ENCODE measurements around the gene RHOG. TPM values are rescaled to one million over a fixed set of nuclear protein-coding genes. Genes with fewer than 3 reads are reported as not detected.

RHOG gene
- total RNA-seq (35.1 TPM), polyA plus RNA-seq (77.3 TPM)
- long read RNA-seq, donor 1, transcript RHOG-201 (2 exons, 1,319 nt), result major isoform, 5 of 5 reads
- long read RNA-seq, donor 1, partial matches to known transcripts, result 0 of 5 reads
- long read RNA-seq, donor 1, other reads (novel, unspliced or antisense), result 0 of 5 reads
- long read RNA-seq, donor 2, result 0 reads
- long read RNA-seq, donor 3, transcript RHOG-201 (2 exons, 1,319 nt), result major isoform, 37 of 38 reads
- long read RNA-seq, donor 3, partial matches to known transcripts, result 0 of 38 reads
- long read RNA-seq, donor 3, other reads (novel, unspliced or antisense), result 0 of 38 reads
- long read RNA-seq, donor 4, transcript RHOG-201 (2 exons, 1,319 nt), result major isoform, 22 of 23 reads
- long read RNA-seq, donor 4, partial matches to known transcripts, result 0 of 23 reads
- long read RNA-seq, donor 4, other reads (novel, unspliced or antisense), result 0 of 23 reads
- long read RNA-seq, donor 5, transcript RHOG-201 (2 exons, 1,319 nt), result major isoform, 54 of 55 reads
- long read RNA-seq, donor 5, partial matches to known transcripts, result 0 of 55 reads
- long read RNA-seq, donor 5, other reads (novel, unspliced or antisense), result 0 of 55 reads
- long read RNA-seq, donor 6, transcript RHOG-201 (2 exons, 1,319 nt), result major isoform, 28 of 29 reads
- long read RNA-seq, donor 6, partial matches to known transcripts, result 0 of 29 reads
- long read RNA-seq, donor 6, other reads (novel, unspliced or antisense), result 0 of 29 reads
- long read RNA-seq, donor 7, transcript RHOG-201 (2 exons, 1,319 nt), result major isoform, 37 of 38 reads
- long read RNA-seq, donor 7, partial matches to known transcripts, result 0 of 38 reads
- long read RNA-seq, donor 7, other reads (novel, unspliced or antisense), result 0 of 38 reads
- long read RNA-seq, donor 8, transcript RHOG-201 (2 exons, 1,319 nt), result major isoform, 21 of 22 reads
- long read RNA-seq, donor 8, partial matches to known transcripts, result 0 of 22 reads
- long read RNA-seq, donor 8, other reads (novel, unspliced or antisense), result 0 of 22 reads
- long read RNA-seq, donor 9, transcript RHOG-201 (2 exons, 1,319 nt), result major isoform, 15 of 15 reads
- long read RNA-seq, donor 9, partial matches to known transcripts, result 0 of 15 reads
- long read RNA-seq, donor 9, other reads (novel, unspliced or antisense), result 0 of 15 reads
- long read RNA-seq, donor 10, transcript RHOG-201 (2 exons, 1,319 nt), result major isoform, 30 of 31 reads
- long read RNA-seq, donor 10, partial matches to known transcripts, result 0 of 31 reads
- long read RNA-seq, donor 10, other reads (novel, unspliced or antisense), result 0 of 31 reads

DNA sequence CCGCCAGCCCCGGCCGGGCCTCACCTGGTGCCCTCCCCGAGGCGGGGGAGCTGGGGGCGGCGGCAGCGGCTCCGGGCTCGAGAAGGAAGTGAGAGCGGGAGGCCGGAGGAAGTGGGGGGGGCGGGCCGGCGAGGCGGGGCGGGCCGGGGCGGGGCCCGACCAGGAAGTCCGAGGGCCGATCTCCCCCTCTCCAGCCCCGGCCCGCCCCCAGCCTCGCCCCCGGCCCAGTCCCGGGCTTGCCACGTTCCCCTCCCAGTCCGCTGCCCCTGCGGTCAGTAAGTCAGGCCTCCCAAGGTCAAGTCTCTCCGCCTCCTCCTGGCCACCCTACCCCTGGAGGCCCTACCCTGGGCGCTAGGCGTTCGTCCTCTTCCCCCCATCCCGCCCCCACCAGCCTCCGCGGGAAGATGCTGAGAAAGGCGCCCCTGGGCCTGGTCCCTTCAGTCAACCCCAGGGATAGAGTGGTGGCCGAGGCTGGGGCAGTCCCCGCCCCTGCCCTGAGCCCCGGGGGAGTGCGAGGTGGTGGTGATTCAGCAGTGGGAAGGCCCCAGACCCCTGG is at the start of gene RHOG:
Gene RHOG (minus strand): TSS at position 90 of the 556 bp plus-strand sequence. CDS start 12,821 bp downstream, outside the sequence.
- Histone ChIP-seq H3K27me3 (ENCODE audit: control insufficient read depth in 2 of 2, insufficient read depth in 1 of 2, low read length in 1 of 2) (no peaks in the 10 kb centered on the region), H3K4me1 (ENCODE audit: control insufficient read depth in 2 of 2, insufficient read depth in 2 of 2, low read length in 2 of 2) (peaks cover 32 to 64% of the 10 kb centered on the region in 2 donors), H3K36me3 (ENCODE audit: control insufficient read depth in 2 of 2, insufficient read depth in 2 of 2, low read length in 1 of 2) (peaks cover 4 to 8% of the 10 kb centered on the region in 2 donors), H3K27ac (ENCODE audit: low read depth in 1 of 2, low read length in 1 of 2) (peak within 1 kb of the TSS; percentile 98 to 99), H3K4me3 (ENCODE audit: low read length in 2 of 2) (peak within 1 kb of the TSS; percentile 70 to 97), H3K9me3 (ENCODE audit: control insufficient read depth in 2 of 2, insufficient read depth in 1 of 2, low read length in 1 of 2) (no peaks in the 10 kb centered on the region)
- DNase-seq (ENCODE audit: low read depth in 6 of 9, low spot score in 9 of 9), result peak in 3 of 9 donors; percentile 36 to 77 (median 51)
- WGBS, result under 1% methylated on average over 42 of the region's 42 CpGs

DNA sequence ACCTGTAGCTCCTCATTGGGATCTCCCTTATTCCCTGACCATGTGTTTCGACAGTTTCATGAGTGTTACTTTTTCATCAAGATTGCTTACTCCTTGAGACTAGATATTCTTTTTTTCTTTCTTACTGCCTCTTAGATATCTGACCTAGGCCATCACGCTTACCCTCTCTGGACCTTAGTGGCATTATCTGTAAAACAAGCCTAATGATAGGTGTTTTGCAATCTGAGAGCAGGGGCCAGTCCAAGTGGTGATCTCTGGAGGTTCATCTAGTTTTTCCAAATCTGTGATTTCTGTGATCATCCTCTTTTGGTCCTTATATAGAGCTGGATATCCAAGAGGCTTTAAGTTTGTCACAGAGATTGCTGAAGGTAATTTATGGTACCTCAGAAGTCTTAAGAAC is 49.3 kb upstream of the RHOG start:
- 100% methylated on average over 2 of the region's 2 CpGs for WGBS
- Histone ChIP-seq H3K4me3 (ENCODE audit: low read length in 2 of 2) (no peak overlapping the region), H3K4me1 (ENCODE audit: control insufficient read depth in 2 of 2, insufficient read depth in 2 of 2, low read length in 2 of 2) (peaks cover 9 to 27% of the 10 kb centered on the region in 2 donors), H3K27ac (ENCODE audit: low read depth in 1 of 2, low read length in 1 of 2) (no peak overlapping the region), H3K9me3 (ENCODE audit: control insufficient read depth in 2 of 2, insufficient read depth in 1 of 2, low read length in 1 of 2) (no peaks in the 10 kb centered on the region), H3K36me3 (ENCODE audit: control insufficient read depth in 2 of 2, insufficient read depth in 2 of 2, low read length in 1 of 2) (peaks cover 0 to 4% of the 10 kb centered on the region in 2 donors), H3K27me3 (ENCODE audit: control insufficient read depth in 2 of 2, insufficient read depth in 1 of 2, low read length in 1 of 2) (no peaks in the 10 kb centered on the region)
- DNase-seq (ENCODE audit: low read depth in 6 of 9, low spot score in 9 of 9), result no peak

DNA sequence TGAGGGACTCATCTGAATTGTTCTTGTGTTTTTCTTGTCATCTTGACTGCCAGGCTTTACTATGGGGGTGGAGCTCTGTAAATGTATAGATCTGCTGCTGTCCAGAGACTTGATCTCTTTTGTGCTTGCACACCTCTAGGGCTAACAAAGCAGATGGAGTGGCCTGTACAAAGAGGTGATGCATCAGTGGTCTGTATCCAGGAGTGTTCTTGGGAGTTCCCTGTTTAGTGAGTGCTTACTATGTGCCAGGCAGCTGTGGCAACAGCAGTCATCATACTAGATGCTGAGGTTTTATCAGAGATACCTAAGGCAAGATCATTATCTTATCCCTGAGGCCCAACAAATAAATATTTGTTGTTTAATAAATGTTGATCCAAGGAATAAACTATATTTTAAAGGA is 48.1 kb upstream of the RHOG start:
- peaks cover 3 to 4% of the 10 kb centered on the region in 2 donors for H3K36me3 ChIP-seq (ENCODE audit: control insufficient read depth in 2 of 2, insufficient read depth in 2 of 2, low read length in 1 of 2)
- DNase-seq (ENCODE audit: low read depth in 6 of 9, low spot score in 9 of 9), result no peak
- H3K4me3 ChIP-seq (ENCODE audit: low read length in 2 of 2), result no peak overlapping the region
- H3K9me3 ChIP-seq (ENCODE audit: control insufficient read depth in 2 of 2, insufficient read depth in 1 of 2, low read length in 1 of 2), result no peaks in the 10 kb centered on the region
- peaks cover 2 to 18% of the 10 kb centered on the region in 2 donors for H3K4me1 ChIP-seq (ENCODE audit: control insufficient read depth in 2 of 2, insufficient read depth in 2 of 2, low read length in 2 of 2)
- H3K27ac ChIP-seq (ENCODE audit: low read depth in 1 of 2, low read length in 1 of 2), result no peak overlapping the region
- no peaks in the 10 kb centered on the region for H3K27me3 ChIP-seq (ENCODE audit: control insufficient read depth in 2 of 2, insufficient read depth in 1 of 2, low read length in 1 of 2)

- no peaks in the 10 kb centered on the region for H3K27me3 ChIP-seq (ENCODE audit: control insufficient read depth in 2 of 2, insufficient read depth in 1 of 2, low read length in 1 of 2)
- H3K27ac ChIP-seq (ENCODE audit: low read depth in 1 of 2, low read length in 1 of 2), result peak overlapping the region in 1 of 2 donors; percentile 15
- peaks cover 3 to 4% of the 10 kb centered on the region in 2 donors for H3K36me3 ChIP-seq (ENCODE audit: control insufficient read depth in 2 of 2, insufficient read depth in 2 of 2, low read length in 1 of 2)
- whole genome bisulfite sequencing, result 100% methylated on average over 1 of the region's 1 CpG
- H3K4me1 ChIP-seq (ENCODE audit: control insufficient read depth in 2 of 2, insufficient read depth in 2 of 2, low read length in 2 of 2), result peaks cover 0 to 10% of the 10 kb centered on the region in 2 donors
- no peak overlapping the region for H3K4me3 ChIP-seq (ENCODE audit: low read length in 2 of 2)
- no peaks in the 10 kb centered on the region for H3K9me3 ChIP-seq (ENCODE audit: control insufficient read depth in 2 of 2, insufficient read depth in 1 of 2, low read length in 1 of 2)
- DNase-seq (ENCODE audit: low read depth in 6 of 9, low spot score in 9 of 9), result no peak
Observed at GRCh38 chr11:3886985-3887384, 46.2 kb upstream of the RHOG start.

- WGBS, result 98% methylated on average over 7 of the region's 7 CpGs
- DNase-seq (ENCODE audit: low read depth in 6 of 9, low spot score in 9 of 9), result no peak
- no peaks in the 10 kb centered on the region for H3K27me3 ChIP-seq (ENCODE audit: control insufficient read depth in 2 of 2, insufficient read depth in 1 of 2, low read length in 1 of 2)
- no peak overlapping the region for H3K27ac ChIP-seq (ENCODE audit: low read depth in 1 of 2, low read length in 1 of 2)
- peaks cover 0 to 10% of the 10 kb centered on the region in 2 donors for H3K4me1 ChIP-seq (ENCODE audit: control insufficient read depth in 2 of 2, insufficient read depth in 2 of 2, low read length in 2 of 2)
- no peak overlapping the region for H3K4me3 ChIP-seq (ENCODE audit: low read length in 2 of 2)
- H3K9me3 ChIP-seq (ENCODE audit: control insufficient read depth in 2 of 2, insufficient read depth in 1 of 2, low read length in 1 of 2), result no peaks in the 10 kb centered on the region
- peaks cover 3 to 4% of the 10 kb centered on the region in 2 donors for H3K36me3 ChIP-seq (ENCODE audit: control insufficient read depth in 2 of 2, insufficient read depth in 2 of 2, low read length in 1 of 2)
Observed at GRCh38 chr11:3885855-3886254, 45.1 kb upstream of the RHOG start.

DNA sequence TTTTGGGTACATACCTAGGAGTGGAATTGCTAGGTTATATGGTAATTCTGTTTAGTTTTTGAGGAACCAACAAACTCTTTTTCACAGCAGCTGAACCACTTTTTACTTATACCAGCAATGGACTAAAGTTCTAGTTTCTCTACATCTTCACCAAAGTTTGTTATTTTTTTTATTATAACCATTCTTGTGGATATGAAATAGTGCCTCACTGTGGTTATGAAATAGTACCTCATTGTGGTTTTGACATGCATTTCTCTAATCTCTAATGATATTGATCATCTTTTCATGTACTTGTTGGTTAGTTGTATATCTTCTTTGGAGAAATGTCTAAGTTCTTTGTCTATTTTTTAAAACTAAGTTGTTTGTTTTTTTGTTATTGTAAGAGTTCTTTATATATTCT is 41.9 kb upstream of the RHOG start:
- Histone ChIP-seq H3K4me3 (ENCODE audit: low read length in 2 of 2) (no peak overlapping the region), H3K9me3 (ENCODE audit: control insufficient read depth in 2 of 2, insufficient read depth in 1 of 2, low read length in 1 of 2) (no peaks in the 10 kb centered on the region), H3K27me3 (ENCODE audit: control insufficient read depth in 2 of 2, insufficient read depth in 1 of 2, low read length in 1 of 2) (no peaks in the 10 kb centered on the region), H3K4me1 (ENCODE audit: control insufficient read depth in 2 of 2, insufficient read depth in 2 of 2, low read length in 2 of 2) (peaks cover 7 to 8% of the 10 kb centered on the region in 2 donors), H3K36me3 (ENCODE audit: control insufficient read depth in 2 of 2, insufficient read depth in 2 of 2, low read length in 1 of 2) (peaks cover 3 to 4% of the 10 kb centered on the region in 2 donors), H3K27ac (ENCODE audit: low read depth in 1 of 2, low read length in 1 of 2) (no peak overlapping the region)
- no peak for DNase-seq (ENCODE audit: low read depth in 6 of 9, low spot score in 9 of 9)

GRCh38 chr11:3880724-3881123 is 40.0 kb upstream of the RHOG start:
- Histone ChIP-seq H3K4me3 (ENCODE audit: low read length in 2 of 2) (no peak overlapping the region), H3K27ac (ENCODE audit: low read depth in 1 of 2, low read length in 1 of 2) (no peak overlapping the region), H3K27me3 (ENCODE audit: control insufficient read depth in 2 of 2, insufficient read depth in 1 of 2, low read length in 1 of 2) (no peaks in the 10 kb centered on the region), H3K36me3 (ENCODE audit: control insufficient read depth in 2 of 2, insufficient read depth in 2 of 2, low read length in 1 of 2) (peaks cover 3 to 4% of the 10 kb centered on the region in 2 donors), H3K4me1 (ENCODE audit: control insufficient read depth in 2 of 2, insufficient read depth in 2 of 2, low read length in 2 of 2) (peaks cover 9 to 23% of the 10 kb centered on the region in 2 donors), H3K9me3 (ENCODE audit: control insufficient read depth in 2 of 2, insufficient read depth in 1 of 2, low read length in 1 of 2) (no peaks in the 10 kb centered on the region)
- no peak for DNase-seq (ENCODE audit: low read depth in 6 of 9, low spot score in 9 of 9)
- WGBS, result 65% methylated on average over 3 of the region's 3 CpGs

GRCh38 chr11:3879967-3880542 is 39.3 kb upstream of the RHOG start:
- no peak overlapping the region for H3K4me3 ChIP-seq (ENCODE audit: low read length in 2 of 2)
- no peak overlapping the region for H3K27ac ChIP-seq (ENCODE audit: low read depth in 1 of 2, low read length in 1 of 2)
- H3K36me3 ChIP-seq (ENCODE audit: control insufficient read depth in 2 of 2, insufficient read depth in 2 of 2, low read length in 1 of 2), result peaks cover 3 to 4% of the 10 kb centered on the region in 2 donors
- no peak for DNase-seq (ENCODE audit: low read depth in 6 of 9, low spot score in 9 of 9)
- no peaks in the 10 kb centered on the region for H3K27me3 ChIP-seq (ENCODE audit: control insufficient read depth in 2 of 2, insufficient read depth in 1 of 2, low read length in 1 of 2)
- H3K4me1 ChIP-seq (ENCODE audit: control insufficient read depth in 2 of 2, insufficient read depth in 2 of 2, low read length in 2 of 2), result peaks cover 9 to 23% of the 10 kb centered on the region in 2 donors
- H3K9me3 ChIP-seq (ENCODE audit: control insufficient read depth in 2 of 2, insufficient read depth in 1 of 2, low read length in 1 of 2), result no peaks in the 10 kb centered on the region
- 92% methylated on average over 2 of the region's 2 CpGs for WGBS

Measured in thymus (tissue), 14 donors.